GM21390 (cell line): ENCODE data around the gene ANKRD24.
"Not testable (repeated sequence)": the region's sequence is repeated elsewhere in the genome, so short reads cannot be mapped to it uniquely, and the experiment has no call there.

ENCODE experiments used
- ATAC-seq: cut with Tn5 transposase; IDR thresholded peaks from one replicate; pipeline ENCODE4 v1.9.1; 2021; ENCODE audit not compliant: unreplicated experiment

The ANKRD24 gene

DNA sequence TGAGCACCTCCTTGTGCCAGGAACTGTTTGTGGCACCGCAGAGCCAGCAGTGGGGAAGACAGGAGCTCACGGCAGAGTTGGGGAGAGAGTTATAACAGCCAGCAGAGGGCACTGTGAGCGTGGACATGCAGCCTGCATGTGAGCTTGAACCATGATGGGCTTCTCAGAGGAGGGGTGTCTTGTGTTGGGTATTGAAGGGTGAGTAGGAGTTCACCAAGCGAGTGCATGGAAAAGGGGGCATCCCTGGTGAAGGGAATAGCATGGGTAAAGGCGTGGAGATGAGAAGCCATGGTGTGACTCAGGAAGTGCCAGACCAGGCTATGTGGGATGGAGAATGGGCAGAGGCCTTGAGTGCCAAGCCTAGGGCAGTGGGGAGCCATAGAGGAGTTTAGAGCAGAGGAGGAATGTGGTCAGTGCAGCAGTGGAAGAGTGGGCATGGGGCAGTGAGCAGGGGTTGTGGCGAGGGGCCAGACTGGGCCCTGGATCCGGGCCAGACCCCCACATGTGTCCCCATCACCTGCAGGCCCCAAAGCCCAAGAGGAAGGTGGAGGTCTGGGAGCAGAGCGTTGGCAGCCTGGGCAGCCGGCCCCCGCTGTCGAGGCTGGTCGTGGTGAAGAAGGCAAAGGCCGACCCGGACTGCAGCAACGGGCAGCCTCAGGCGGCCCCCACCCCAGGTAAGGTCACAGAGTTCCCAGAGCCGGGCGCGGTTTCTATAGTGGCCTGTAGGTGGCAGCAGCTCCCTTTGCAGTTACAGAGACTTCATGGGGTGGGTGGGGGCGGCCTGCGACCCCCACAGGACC lies 84.8 kb downstream of the ANKRD24 start:
- no peak for ATAC-seq

DNA sequence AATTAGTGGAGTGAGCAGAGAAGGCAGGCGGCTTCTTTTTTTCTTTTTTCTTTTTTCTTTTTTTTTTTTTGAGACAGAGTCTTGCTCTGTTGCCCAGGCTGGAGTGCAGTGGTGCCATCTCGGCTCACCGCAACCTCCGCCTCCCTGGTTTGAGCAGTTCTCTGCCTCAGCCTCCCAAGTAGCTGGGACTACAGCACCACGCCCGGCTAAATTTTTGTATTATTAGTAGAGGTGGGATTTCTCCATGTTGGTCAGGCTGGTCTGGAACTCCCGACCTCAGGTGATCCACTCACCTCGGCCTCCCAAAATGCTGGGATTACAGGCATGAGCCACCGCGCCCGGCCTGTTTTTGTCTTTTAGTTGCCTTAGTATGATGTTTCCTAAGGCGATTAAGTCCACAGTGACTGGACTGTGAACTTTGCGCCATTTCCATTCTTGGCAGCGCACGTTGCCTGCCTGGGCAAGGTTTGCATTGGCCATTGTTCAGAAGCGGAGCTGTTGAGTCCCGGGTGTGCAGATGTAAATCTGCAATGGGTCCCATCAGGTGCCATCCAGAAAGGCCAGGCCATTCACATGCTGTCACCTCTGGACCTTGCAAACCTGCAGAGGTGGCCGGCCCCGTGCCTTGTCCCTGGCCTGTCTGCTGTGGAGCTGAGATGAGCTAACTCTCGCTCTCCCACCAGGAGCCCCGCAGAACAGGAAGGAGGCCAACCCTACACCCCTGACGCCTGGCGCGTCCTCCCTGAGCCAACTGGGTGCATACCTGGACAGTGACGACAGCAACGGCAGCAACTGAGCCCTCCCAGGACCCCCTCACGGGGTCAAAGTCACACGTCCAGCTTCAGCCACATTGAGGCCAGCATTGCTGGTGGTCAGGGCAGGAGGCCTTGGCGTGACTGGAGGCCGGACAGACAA lies 85.7 kb downstream of the ANKRD24 start:
- no peak for ATAC-seq

DNA sequence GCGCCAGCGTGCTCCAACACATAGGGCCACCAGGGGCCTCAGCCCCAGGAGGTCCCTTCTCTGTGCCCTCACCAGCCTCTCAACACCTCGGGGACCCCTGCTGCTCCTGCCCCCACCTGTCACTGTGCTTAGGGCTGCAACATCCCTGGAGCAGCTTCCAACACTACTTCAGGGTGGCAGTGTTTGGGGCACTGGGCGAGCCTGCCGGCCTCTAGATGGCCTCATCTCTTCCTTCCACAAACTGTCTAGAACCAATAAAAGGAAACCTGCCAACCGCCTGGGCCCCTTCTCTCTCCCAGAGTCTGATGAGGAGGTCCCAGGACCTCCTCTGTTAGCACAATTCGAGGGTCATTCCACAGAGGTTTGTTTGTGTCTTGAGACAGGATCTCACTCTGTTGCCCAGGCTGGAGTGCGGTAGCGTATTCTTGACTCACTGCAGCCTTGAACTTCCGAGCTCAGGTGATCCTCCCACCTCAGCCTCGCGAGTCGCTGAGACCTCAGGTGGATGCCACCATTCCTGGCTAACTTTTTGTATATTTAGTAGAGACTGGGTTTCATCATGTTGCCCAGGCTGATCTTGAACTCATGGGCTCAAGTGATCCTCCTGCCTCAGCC lies 86.4 kb downstream of the ANKRD24 start:
- no peak for ATAC-seq

DNA sequence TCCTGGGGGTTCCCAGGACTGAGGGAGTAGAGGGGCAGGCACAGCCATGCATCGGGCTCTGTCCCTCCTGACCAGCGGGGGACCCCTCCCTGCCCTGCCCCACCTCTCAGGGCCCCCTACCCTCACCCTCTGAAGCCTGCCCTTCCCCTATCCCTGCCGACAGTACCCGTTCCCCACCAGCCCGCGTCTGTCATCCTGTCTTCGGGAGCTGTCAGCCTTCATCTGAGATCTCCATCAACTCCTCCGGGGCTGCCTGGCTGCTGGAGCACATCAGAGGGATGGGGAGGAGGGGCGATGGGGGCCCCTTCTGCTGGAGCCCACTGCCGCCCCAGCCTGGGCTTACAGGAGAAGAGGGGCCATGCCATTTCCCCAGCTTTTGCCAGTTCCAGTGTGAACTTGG lies 90.4 kb downstream of the ANKRD24 start:
- no peak for ATAC-seq

DNA sequence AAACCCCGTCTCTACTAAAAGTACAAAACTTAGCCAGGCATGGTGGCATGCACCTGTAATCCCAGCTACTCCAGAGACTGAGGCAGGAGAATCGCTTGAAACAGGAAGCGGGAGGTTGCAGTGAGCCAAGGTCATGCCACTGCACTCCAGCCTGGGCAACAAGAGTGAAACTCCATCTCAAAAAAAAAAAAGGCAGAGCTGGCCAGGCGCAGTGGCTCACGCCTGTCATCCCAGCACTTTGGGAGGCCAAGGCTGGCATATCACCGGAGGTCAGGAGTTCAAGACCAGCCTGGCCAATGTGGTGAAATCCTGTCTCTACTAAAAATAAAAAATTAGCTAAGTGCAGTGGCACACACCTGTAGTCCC lies 91.8 kb downstream of the ANKRD24 start:
- not testable (repeated sequence) for ATAC-seq
